AG04450 (cell line): ENCODE results near the gene TMEM100. TPM values are rescaled to one million over a fixed set of nuclear protein-coding genes. Genes with fewer than 3 reads are reported as not detected.

Experiments used
- CTCF ChIA-PET: fragments of 300-600, 350-600 bp; formaldehyde crosslinking; extraction: SDS; loops from one replicate; lab custom pipeline; 2022; ENCODE audit warnings: antibody characterized with exemption, inconsistent platforms; lab: Charles Lee
- POLR2A ChIA-PET: fragments of 350-600 bp; formaldehyde crosslinking; extraction: SDS; loops from one replicate; lab custom pipeline; 2021; ENCODE audit warnings: antibody characterized with exemption, inconsistent platforms; lab: Yijun Ruan, JAX
- DNase-seq: peaks from one replicate; pipeline ENCODE4 v3.0.0-alpha.2; 2011; ENCODE audit warnings: low read depth, low spot score
- H3K27ac ChIP-seq: one replicate; pipeline ENCODE4 v1.5.1; 2012; ENCODE audit warnings: low read depth, low read length, control low read depth
- H3K27me3 ChIP-seq: one replicate; pipeline ENCODE4 v1.6.0; 2012; ENCODE audit warnings: low read length; ENCODE audit not compliant: control insufficient read depth, insufficient read depth
- H3K4me3 ChIP-seq: 2 replicates; pipeline ENCODE4 v1.5.1; 2011; ENCODE audit warnings: mild to moderate bottlenecking, low read depth, low read length, control low read depth
- H3K9me3 ChIP-seq: 2 replicates; pipeline ENCODE4 v1.5.1; 2012; ENCODE audit warnings: low read length; ENCODE audit not compliant: control insufficient read depth, insufficient read depth
- polyA plus RNA-seq: library from polyadenylated mRNA; depleted of rRNA; stranded (reverse); fragments of >200 nt; gene quantifications from 2 replicates; pipeline ENCODE4 v1.2.3, GENCODE V29; 2011
- TF ChIP-seq, protein P1 (sequence below): IDR thresholded peaks from 2 replicates; pipeline ENCODE4 v1.5.1; 2011; ENCODE audit warnings: low read depth, low read length, control low read depth, inconsistent platforms

The TMEM100 gene
- polyA plus RNA-seq, 1 experiment, result 0.63 TPM

DNA sequence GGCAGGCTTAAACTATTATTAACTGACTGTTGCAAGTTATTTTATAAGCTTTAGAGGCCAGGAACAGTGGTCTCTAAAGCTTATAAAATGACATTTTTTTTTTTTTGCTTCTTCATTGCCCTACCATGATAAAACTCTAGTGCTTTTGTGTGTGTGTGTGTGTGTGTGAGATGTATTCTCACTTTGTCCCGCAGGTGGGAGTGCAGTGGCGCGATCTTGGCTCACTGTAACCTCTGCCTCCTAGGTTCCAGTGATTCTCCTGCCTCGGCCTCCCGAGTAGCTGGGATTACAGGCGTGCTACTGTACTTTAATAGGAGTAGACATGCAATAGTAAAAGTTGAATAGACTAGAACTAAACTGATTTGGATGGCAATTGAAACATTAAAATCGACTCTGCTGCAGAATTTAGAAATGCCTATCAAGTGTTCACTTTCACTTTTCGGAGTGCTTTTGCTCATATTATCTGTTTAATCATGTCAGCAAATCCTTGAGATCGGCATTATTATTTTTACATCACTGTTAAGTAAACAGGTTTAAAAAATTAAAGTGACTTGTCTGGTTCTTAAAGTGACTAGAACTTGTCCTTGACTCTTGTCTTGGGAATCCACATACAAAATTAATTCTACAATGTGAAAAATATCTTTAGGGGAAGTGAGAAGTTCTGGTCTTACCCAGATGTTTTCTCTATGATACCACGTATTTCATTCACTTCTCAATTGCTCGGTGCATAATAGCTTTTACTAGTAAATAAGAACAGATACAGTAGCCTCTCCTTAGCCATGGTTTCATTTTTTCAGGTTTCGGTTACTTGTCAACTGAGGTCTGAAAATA lies 19.8 kb upstream of the TMEM100 start:
- Histone ChIP-seq H3K4me3 (no peak overlapping the region), H3K27me3 (peaks cover 3% of the 10 kb centered on the region), H3K9me3 (no peaks in the 10 kb centered on the region), H3K27ac (no peak overlapping the region)
- TF ChIP-seq, protein P1, sequence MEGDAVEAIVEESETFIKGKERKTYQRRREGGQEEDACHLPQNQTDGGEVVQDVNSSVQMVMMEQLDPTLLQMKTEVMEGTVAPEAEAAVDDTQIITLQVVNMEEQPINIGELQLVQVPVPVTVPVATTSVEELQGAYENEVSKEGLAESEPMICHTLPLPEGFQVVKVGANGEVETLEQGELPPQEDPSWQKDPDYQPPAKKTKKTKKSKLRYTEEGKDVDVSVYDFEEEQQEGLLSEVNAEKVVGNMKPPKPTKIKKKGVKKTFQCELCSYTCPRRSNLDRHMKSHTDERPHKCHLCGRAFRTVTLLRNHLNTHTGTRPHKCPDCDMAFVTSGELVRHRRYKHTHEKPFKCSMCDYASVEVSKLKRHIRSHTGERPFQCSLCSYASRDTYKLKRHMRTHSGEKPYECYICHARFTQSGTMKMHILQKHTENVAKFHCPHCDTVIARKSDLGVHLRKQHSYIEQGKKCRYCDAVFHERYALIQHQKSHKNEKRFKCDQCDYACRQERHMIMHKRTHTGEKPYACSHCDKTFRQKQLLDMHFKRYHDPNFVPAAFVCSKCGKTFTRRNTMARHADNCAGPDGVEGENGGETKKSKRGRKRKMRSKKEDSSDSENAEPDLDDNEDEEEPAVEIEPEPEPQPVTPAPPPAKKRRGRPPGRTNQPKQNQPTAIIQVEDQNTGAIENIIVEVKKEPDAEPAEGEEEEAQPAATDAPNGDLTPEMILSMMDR, result no peak
- DNase-seq, result no peak
- POLR2A ChIA-PET, result no interaction called here
- CTCF ChIA-PET, result interaction anchor here (1.4 to 1.6 kb wide), 2 partner anchors 101 to 140 kb away, joined by 4 read pairs; no protein-coding TSS in a partner anchor

DNA sequence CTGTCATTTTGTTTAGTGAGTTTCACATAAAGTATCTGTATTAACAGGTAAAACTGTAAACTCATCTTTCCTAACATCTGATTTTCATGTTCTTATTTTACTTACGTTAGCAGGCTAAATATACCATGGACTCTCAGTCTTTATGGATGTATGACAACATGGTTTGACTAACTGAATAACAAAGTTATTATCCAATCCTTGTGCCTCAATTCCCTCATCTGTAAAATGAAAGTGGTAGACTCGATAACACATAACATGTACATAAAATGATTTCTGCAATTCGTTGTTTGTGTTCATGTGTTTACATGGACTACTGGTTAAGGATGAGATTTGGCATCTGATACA lies 18.7 kb upstream of the TMEM100 start:
- no peak overlapping the region for H3K27ac ChIP-seq
- H3K27me3 ChIP-seq, result no peaks in the 10 kb centered on the region
- POLR2A ChIA-PET, result no interaction called here
- no peak for DNase-seq
- no peaks in the 10 kb centered on the region for H3K9me3 ChIP-seq
- H3K4me3 ChIP-seq, result no peak overlapping the region
- TF ChIP-seq, protein P1, result no peak
- CTCF ChIA-PET, result interaction anchor here (1.4 to 1.6 kb wide), 2 partner anchors 100 to 139 kb away, joined by 4 read pairs; no protein-coding TSS in a partner anchor

DNA sequence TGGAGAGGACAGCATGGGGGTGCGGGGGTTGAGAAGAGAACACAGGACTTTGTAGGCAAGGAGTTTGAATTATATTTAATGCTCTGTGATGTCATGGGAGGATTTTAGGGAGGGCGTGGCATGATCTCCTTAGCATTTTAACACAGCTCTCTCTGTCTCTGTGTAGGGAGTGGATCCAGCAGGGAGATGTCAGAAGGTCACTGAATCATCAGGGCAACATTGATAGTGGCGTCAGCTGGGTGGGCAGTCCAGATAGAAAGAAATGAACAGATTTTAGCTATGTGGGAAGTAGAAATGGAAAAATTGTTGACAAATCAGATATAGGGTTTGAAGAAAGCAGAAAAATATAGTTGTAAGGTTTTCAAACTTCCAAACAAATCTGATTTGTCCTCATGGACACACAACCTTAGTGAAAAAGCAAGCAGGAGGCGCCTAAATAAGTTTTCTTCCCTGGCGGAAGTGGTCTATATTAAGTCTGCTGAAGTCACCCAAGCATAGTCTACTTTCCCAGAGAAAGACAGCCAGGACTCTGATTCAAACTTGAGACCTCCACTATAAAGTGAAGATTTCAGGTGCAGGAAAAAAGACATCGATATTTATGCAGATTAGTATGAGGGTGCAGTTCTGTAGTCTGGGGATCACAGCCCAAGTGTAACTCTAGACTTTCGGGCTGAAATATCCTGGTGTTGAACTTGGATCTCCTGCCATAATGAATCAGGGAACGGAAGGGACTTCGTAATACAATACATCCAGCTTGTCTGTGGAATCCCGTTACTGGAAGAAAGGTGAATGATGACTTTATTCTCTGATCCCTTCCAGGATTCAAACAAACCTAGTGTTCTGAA lies 18.1 kb upstream of the TMEM100 start:
- POLR2A ChIA-PET, result no interaction called here
- Histone ChIP-seq H3K27ac (no peak overlapping the region), H3K27me3 (no peaks in the 10 kb centered on the region), H3K9me3 (no peaks in the 10 kb centered on the region), H3K4me3 (no peak overlapping the region)
- DNase-seq, result no peak
- TF ChIP-seq, protein P1, result no peak
- CTCF ChIA-PET, result interaction anchor here (1.4 to 11.3 kb wide), 4 partner anchors 20 to 214 kb away, joined by 3 to 146 read pairs (median 4); partner anchors contain the start of gene TMEM100

DNA sequence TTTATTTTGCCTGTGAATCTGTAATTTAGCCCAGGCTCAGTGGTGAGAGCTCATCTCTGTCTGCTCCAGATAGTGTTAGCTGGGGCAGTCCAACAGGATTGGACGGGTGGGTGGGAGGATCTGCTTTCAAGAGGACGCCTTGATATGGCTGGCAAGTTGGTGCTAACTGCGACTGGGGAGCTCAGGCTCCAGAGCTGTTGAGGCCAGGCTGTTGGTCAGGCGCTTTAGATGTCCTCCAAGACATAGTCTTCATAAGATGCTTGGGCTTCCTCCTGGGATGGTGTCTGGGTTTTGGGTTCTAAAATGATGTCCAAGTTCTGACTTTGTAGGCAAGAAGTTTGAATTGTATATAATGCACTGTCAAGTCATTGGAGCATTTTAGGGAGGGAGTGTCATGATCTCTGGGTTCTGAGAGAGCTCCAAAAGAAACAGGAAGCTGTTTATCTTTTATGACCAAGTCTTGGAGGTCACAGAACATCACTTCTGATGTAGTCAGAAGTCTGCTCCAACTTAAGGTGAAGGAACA lies 15.4 kb upstream of the TMEM100 start:
- Histone ChIP-seq H3K4me3 (no peak overlapping the region), H3K27ac (no peak overlapping the region), H3K27me3 (no peaks in the 10 kb centered on the region), H3K9me3 (no peaks in the 10 kb centered on the region)
- ChIA-PET POLR2A (no interaction called here), CTCF (interaction anchor here (0.6 to 11.3 kb wide), 6 partner anchors 11 to 766 kb away, joined by 3 to 146 read pairs (median 6); partner anchors contain the start of genes PCTP and TMEM100)
- DNase-seq, result no peak
- TF ChIP-seq, protein P1, result no peak
